Subcutaneous abdominal adipose tissue (tissue), 5 donors: ENCODE results near the gene ACTG1.

ENCODE experiments used
- H3K27ac ChIP-seq: one replicate; pipeline ENCODE4 v1.7.0; 2013; ENCODE audit warnings: low read depth, mild to moderate bottlenecking, inconsistent platforms, low read length, moderate library complexity
- H3K27me3 ChIP-seq, 5 donors: one replicate each; pipeline ENCODE4 v1.7.0; 2013; ENCODE audit warnings: low read length in 5 of 5, inconsistent platforms in 1 of 5; ENCODE audit not compliant: control insufficient read depth in 5 of 5, insufficient read depth in 4 of 5
- H3K36me3 ChIP-seq, 5 donors: one replicate each; pipeline ENCODE4 v1.7.0; 2013; ENCODE audit warnings: low read length in 5 of 5; ENCODE audit not compliant: control insufficient read depth in 5 of 5, insufficient read depth in 5 of 5
- H3K4me1 ChIP-seq, 5 donors: one replicate each; pipeline ENCODE4 v1.7.0; 2013; ENCODE audit warnings: low read length in 5 of 5, mild to moderate bottlenecking in 3 of 5, moderate library complexity in 1 of 5; ENCODE audit not compliant: control insufficient read depth in 5 of 5, insufficient read depth in 5 of 5
- H3K4me3 ChIP-seq, 5 donors: one replicate each; pipeline ENCODE4 v1.7.0; 2013; ENCODE audit warnings: low read length in 5 of 5, low read depth in 1 of 5
- H3K9ac ChIP-seq, 5 donors: one replicate each; pipeline ENCODE4 v1.7.0; 2013; ENCODE audit warnings: low read length in 5 of 5, mild to moderate bottlenecking in 4 of 5, moderate library complexity in 3 of 5
- H3K9me3 ChIP-seq, 5 donors: one replicate each; pipeline ENCODE4 v1.7.0; 2013; ENCODE audit warnings: low read length in 5 of 5; ENCODE audit not compliant: control insufficient read depth in 5 of 5
- donor health status: healthy.
- donor health status: healthy.
- donor health status: healthy.
- donor health status: healthy.
- donor health status: healthy.

Gene ACTG1

DNA sequence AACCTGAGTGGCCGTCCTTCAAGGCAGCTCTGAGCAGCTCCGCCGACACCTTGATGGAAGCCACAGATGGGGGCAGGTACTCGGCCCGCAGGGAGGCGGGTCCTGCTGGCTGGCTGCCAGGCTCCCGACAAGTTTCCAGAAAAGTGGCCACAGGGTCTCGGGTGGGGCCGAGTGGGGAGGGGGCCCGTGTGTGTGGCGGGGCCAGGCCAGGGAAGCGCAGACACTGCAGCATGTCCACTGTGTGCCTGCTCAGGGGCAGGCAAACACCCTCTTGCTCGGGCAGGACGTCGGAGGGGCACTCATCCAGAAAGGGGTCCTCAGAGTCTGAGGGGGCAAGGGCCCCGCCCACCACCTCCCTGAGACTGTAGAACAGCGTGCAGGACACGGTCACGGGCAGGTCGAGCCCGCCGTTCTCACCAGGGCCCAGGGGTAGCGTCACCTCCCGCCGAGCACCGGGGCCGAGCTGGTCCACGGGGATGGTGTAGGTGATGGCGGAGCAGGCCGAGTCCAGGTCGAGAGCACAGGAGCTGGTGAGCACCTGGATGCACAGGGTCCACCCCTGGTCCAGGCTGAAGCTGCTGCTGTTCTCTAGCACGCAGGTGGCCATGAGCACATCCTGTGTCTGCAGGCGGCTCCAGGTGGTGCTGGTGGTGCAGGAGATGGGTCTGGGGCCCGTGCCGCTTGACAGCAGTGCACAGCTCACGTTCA lies 34.5 kb upstream of the ACTG1 start:
- peaks cover 0 to 82% (median 72%) of the 10 kb centered on the region in 5 donors for H3K36me3 ChIP-seq

GRCh38 chr17:81545160-81545949 lies 32.8 kb upstream of the ACTG1 start:
- Histone ChIP-seq H3K36me3 (peaks cover 0 to 93% (median 82%) of the 10 kb centered on the region in 5 donors), H3K9ac (no peak overlapping the region), H3K27ac (no peak overlapping the region), H3K27me3 (no peaks in the 10 kb centered on the region), H3K4me3 (no peak overlapping the region), H3K9me3 (no peaks in the 10 kb centered on the region), H3K4me1 (peaks cover 0 to 7% (median 0%) of the 10 kb centered on the region in 5 donors)

More for the DNA sequence above, 34.5 kb upstream of the ACTG1 start:
- Histone ChIP-seq H3K4me1 (peaks cover 0 to 22% (median 12%) of the 10 kb centered on the region in 5 donors), H3K9ac (no peak overlapping the region), H3K9me3 (no peaks in the 10 kb centered on the region), H3K27me3 (no peaks in the 10 kb centered on the region), H3K4me3 (no peak overlapping the region), H3K27ac (no peak overlapping the region)

DNA sequence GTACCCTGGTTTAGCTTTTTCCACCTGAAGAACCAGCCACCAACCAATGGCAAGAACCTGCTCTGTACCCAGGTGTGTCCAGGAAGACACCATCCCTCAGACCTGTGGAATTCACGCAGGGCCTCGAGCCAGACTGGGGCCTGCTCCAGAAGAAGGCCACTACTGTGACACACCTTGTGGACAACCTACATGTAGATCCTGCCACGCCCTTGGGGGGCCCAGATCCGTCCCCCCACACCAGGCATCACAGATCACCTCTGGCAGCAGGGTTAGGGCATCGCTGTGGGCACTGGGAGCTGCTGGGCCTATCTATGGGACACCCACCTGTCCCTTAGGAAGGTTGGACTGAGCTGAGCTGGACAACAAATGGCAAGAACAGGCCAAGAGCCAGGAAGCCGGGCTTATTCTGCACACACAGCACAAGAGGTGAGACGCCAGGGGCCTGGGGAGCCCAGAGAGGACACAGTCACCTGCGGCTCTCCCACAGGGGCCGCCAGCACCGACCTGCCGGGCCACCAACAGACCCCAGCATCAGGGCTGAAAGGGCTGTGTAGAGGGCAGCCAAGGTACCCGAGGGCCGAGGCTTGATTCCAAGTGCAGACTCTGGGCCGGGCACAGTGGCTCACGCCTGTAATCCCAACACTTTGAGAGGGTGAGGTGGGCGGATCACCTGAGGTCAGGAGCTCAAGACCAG lies 31.8 kb upstream of the ACTG1 start:
- Histone ChIP-seq H3K4me3 (no peak overlapping the region), H3K27me3 (no peaks in the 10 kb centered on the region), H3K9ac (no peak overlapping the region), H3K27ac (no peak overlapping the region), H3K9me3 (no peaks in the 10 kb centered on the region), H3K36me3 (peaks cover 0 to 94% (median 86%) of the 10 kb centered on the region in 5 donors), H3K4me1 (peaks cover 0 to 4% (median 0%) of the 10 kb centered on the region in 5 donors)

DNA sequence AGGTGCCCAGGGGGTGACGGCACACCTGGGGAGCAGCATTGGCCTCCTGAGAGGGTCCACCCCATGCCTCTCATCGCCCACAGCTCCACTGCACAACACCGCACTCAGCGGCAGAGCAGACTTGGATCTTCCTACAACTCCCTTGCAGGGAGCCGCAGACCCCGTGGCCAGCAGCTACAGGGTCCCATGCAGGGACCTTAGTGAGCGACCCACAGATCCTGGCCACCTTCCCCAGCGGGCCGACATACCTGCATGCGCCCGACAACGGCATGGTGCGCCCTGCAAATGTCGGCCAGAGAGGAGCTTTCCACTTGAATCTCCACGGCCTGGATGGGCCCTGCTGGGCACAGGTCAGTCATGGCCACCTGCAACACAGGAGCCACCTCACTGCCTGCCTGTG lies 31.2 kb upstream of the ACTG1 start:
- Histone ChIP-seq H3K4me3 (no peak overlapping the region), H3K27ac (no peak overlapping the region), H3K27me3 (peaks cover 0 to 3% (median 0%) of the 10 kb centered on the region in 5 donors), H3K9me3 (no peaks in the 10 kb centered on the region), H3K4me1 (no peaks in the 10 kb centered on the region), H3K36me3 (peaks cover 0 to 95% (median 87%) of the 10 kb centered on the region in 5 donors), H3K9ac (no peak overlapping the region)

DNA sequence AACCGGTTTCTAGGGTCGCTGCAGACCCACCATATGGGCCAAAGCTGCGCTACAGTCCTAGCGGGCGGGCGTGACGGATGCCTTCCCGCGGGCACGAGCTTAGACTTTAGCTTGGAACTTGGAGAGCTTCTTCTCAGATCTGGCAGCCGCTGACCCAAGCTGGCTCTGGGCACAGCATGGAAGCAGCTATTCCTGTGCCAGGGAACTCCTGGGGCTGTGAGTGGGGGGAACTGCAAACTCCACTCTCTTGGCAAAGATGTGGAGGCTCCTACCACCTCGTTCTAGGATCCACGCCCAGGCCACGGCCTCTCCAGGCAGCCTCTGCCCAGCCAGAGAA lies 30.7 kb upstream of the ACTG1 start:
- H3K27ac ChIP-seq, result no peak overlapping the region
- no peak overlapping the region for H3K4me3 ChIP-seq
- no peaks in the 10 kb centered on the region for H3K4me1 ChIP-seq
- no peaks in the 10 kb centered on the region for H3K9me3 ChIP-seq
- H3K27me3 ChIP-seq, result peaks cover under 1 to 7% (median 2%) of the 10 kb centered on the region in 5 donors
- no peak overlapping the region for H3K9ac ChIP-seq
- H3K36me3 ChIP-seq, result peaks cover 0 to 96% (median 89%) of the 10 kb centered on the region in 5 donors

GRCh38 chr17:81542431-81543338 lies 30.1 kb upstream of the ACTG1 start:
- no peak overlapping the region for H3K9ac ChIP-seq
- H3K9me3 ChIP-seq, result no peaks in the 10 kb centered on the region
- H3K4me3 ChIP-seq, result no peak overlapping the region
- H3K27me3 ChIP-seq, result peaks cover 6 to 12% (median 8%) of the 10 kb centered on the region in 5 donors
- H3K27ac ChIP-seq, result no peak overlapping the region
- peaks cover 0 to 1% (median 0%) of the 10 kb centered on the region in 5 donors for H3K4me1 ChIP-seq
- H3K36me3 ChIP-seq, result peaks cover 0 to 94% (median 86%) of the 10 kb centered on the region in 5 donors

DNA sequence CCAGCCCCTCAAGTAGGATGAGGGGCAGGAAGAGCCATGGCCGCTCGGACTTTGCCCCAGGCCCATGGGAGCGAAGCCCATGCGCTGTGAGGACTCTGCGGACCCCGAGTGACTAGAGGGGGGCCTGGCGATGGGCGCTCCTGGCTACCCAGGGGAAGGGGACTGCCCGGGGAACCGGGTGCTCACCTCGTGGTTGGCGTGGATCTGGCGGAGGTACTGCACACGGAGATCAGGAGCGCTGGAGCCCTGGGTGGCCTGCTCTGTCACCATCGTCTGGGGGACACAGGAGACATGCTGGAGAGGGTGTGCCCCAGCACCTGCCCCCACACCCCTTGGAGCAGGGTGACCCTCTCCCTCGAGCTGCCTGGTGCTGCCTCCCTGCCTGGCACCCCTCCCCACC lies 28.5 kb upstream of the ACTG1 start:
- H3K9ac ChIP-seq, result no peak overlapping the region
- peaks cover 0 to 14% (median 4%) of the 10 kb centered on the region in 5 donors for H3K4me1 ChIP-seq
- no peak overlapping the region for H3K4me3 ChIP-seq
- no peaks in the 10 kb centered on the region for H3K9me3 ChIP-seq
- peaks cover 12 to 26% (median 23%) of the 10 kb centered on the region in 5 donors for H3K27me3 ChIP-seq
- no peak overlapping the region for H3K27ac ChIP-seq
- peaks cover 0 to 78% (median 71%) of the 10 kb centered on the region in 5 donors for H3K36me3 ChIP-seq

DNA sequence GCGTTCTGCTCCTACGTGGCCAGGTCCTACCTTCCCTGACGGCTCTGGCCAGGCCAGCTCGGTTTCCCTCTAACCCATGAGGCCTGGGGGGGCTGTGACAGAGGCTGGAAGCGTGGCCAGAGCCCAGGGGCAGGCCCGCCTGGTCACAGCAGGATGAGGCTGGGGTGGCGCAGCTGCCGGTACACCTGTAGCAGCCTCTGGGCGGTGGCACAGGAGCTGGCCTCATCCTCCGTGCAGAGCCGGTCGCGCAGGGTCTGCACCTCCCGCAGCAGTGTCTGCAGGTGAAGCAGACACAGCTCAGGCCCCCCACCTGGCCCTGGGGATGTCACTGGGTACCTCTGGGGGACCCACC lies 28.1 kb upstream of the ACTG1 start:
- H3K9ac ChIP-seq, result no peak overlapping the region
- no peaks in the 10 kb centered on the region for H3K9me3 ChIP-seq
- H3K27me3 ChIP-seq, result peaks cover 14 to 30% (median 28%) of the 10 kb centered on the region in 5 donors
- H3K36me3 ChIP-seq, result peaks cover 0 to 74% (median 66%) of the 10 kb centered on the region in 5 donors
- H3K4me3 ChIP-seq, result no peak overlapping the region
- peaks cover 0 to 14% (median 4%) of the 10 kb centered on the region in 5 donors for H3K4me1 ChIP-seq
- H3K27ac ChIP-seq, result no peak overlapping the region

GRCh38 chr17:81539961-81540675 lies 27.5 kb upstream of the ACTG1 start:
- Histone ChIP-seq H3K27me3 (peaks cover 14 to 32% (median 28%) of the 10 kb centered on the region in 5 donors), H3K9me3 (no peaks in the 10 kb centered on the region), H3K4me1 (peaks cover 0 to 14% (median 4%) of the 10 kb centered on the region in 5 donors), H3K36me3 (peaks cover 0 to 68% (median 61%) of the 10 kb centered on the region in 5 donors), H3K4me3 (no peak overlapping the region), H3K27ac (no peak overlapping the region), H3K9ac (no peak overlapping the region)
